DMS153 treated with DMSO at 0.1 percent for 48 hours (cell line): ENCODE results near the gene GFPT1.
"Not testable (repeated sequence)": the region's sequence is repeated elsewhere in the genome, so short reads cannot be mapped to it uniquely, and the experiment has no call there.

Experiments used
- DNase-seq: peaks from one replicate; lab custom pipeline; 2025; ENCODE audit not compliant: unreplicated experiment; lab: John Stamatoyannopoulos, UW

Gene GFPT1

DNA sequence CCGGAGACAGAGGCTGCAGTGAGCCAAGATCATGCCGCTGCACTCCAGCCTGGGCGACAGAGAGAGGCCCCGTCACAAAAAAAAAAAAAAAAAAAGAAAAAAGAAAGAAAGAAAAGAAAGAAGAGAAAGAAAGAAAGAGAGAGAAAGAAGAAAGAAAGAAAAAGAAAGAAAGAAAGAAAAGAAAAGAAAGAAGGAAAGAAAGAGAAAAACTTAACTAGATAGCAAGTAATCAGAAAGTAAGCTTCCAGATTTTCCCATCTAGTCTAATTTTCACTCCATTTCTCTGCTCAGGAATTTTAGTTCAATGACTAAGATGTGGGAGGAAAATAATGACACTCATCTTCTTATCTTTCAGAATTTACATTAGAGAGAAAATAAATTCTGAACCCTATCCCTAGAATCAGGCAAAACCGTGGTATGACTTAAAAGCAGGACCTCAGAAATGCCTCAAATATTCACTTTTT lies 2.4 kb downstream of the GFPT1 start:
- DNase-seq: no peak

GRCh38 chr2:69383176-69383812 lies 3.7 kb downstream of the GFPT1 start:
- no peak for DNase-seq

- no peak for DNase-seq
Observed at GRCh38 chr2:69382547-69382946, 4.5 kb downstream of the GFPT1 start.

DNA sequence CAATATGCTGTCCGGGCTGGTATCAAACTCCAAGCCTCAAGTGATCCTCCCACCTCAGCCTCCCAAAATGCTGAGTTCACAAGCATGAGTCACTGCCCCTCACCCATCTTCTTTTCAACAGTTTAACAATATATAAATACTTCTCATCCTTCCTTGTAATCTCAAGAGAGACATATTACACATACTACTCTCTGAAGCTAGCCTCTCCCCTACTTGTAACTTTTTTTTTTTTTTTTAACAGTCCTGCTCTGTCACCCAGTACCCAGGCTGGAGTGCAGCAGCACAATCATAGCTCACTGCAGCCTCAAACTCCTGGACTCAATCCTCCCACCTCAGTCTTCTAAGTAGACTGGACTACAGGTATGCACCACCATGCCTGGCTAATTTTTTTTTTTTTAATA lies 5.7 kb downstream of the GFPT1 start:
- no peak for DNase-seq

- DNase-seq: no peak
Observed at GRCh38 chr2:69380072-69380917, 6.7 kb downstream of the GFPT1 start.

- no peak for DNase-seq
Observed at GRCh38 chr2:69376403-69376802, 10.6 kb downstream of the GFPT1 start.

DNA sequence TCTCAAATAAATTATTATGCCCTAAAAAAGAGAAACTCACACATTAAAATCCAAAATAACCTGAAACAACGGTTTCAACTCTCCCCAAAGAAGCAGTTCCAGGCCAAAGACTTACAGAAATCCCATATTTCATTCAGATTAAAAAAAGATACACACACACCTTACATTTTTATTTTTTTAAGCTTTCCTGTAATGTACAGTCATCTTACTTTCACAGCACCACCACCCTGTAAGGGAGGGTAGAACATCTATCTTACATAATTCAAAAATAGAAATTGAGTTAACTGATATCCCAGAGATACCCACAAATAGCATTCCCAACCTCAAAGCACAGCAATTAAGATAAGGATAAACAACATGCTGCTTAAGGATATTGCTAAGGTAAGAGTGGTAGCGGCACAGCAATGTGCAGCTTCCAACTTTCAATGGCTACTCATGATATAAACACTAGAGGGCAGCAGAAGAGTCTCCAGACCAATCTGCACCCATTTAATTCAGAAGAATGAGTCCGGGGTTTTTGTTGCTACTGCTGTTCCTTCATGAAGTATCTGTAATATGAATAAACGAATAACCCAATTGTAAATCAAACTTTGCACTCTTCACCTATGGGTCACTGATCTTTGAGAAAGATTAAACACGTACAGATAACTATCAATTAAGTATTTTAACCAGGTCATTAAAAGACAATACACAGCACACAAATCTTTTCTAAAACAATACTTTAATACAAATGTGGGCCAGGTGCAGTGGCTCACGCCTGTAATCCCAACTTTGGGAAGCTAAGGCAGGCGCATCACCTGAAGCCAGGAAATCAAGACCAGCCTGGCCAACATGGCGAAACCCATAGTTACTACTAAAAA lies 11.3 kb downstream of the GFPT1 start:
- DNase-seq: peak; percentile 28

DNA sequence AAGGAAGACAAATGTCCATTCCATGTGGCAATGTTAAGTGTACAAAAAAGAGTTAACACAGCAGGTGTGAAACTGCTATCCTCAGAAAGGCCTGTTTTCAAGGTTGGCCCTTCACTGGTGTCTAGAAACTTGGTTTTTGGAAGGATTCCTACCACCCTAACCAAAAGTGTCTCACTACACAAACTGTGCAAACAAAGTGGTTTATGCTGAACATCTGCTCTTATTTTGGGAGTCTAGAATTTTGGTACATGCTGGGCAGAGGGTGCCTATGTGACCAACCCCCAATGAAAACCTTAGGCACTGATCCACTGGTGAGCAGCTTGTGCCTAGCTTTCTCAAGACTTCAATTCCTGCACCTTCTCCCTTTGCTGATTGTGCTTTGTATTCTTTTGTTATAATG lies 14.3 kb downstream of the GFPT1 start:
- DNase-seq: no peak

DNA sequence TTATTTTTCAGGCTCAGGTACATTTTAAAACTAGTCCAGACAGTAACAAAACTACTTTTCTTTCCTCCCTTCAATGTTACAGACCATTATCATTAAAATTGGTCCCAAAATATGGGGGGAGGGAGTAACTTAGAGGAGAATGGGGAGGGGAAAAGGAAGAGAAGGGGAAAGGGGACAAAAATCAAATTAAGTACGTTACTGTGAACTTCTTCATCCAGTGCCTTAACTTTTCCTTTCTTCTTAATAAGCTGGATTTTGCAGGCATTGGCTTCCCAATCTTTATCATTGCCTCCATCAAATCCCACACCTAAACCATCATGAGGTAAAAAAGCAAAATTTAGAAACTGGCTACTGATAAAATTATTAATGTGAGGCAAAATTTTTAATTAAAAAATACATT lies 17.2 kb downstream of the GFPT1 start:
- DNase-seq: no peak

DNA sequence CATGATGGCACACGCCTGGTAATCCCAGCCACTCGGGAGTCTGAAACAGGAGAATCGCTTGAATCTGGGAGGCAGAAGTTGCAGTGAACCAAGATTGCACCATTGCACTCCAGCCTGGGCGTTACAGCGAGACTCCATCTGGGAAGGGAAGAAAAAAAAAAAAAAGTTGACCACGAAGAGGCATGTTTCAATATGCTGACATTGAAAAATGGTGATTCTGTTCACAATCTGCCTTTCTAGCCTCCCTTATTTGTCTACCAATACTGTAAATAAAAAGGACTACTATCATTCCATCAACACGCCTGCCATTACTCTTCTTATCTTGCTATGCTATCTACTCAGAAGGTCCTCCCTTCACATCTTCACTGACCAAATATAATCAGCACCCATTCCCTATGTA lies 18.4 kb downstream of the GFPT1 start:
- DNase-seq: no peak

GRCh38 chr2:69359371-69359770 lies 27.7 kb downstream of the GFPT1 start:
- DNase-seq: no peak

- DNase-seq: no peak
Observed at GRCh38 chr2:69358914-69359313, 28.1 kb downstream of the GFPT1 start.

GRCh38 chr2:69356471-69356870 lies 30.6 kb downstream of the GFPT1 start:
- no peak for DNase-seq

- DNase-seq: not testable (repeated sequence)
Observed at GRCh38 chr2:69354976-69355375, 32.1 kb downstream of the GFPT1 start.

GRCh38 chr2:69353360-69353759 lies 33.7 kb downstream of the GFPT1 start:
- DNase-seq: no peak

- DNase-seq: no peak
Observed at GRCh38 chr2:69348781-69349180, 38.2 kb downstream of the GFPT1 start.

GRCh38 chr2:69345434-69345833 lies 41.6 kb downstream of the GFPT1 start:
- DNase-seq: no peak

DNA sequence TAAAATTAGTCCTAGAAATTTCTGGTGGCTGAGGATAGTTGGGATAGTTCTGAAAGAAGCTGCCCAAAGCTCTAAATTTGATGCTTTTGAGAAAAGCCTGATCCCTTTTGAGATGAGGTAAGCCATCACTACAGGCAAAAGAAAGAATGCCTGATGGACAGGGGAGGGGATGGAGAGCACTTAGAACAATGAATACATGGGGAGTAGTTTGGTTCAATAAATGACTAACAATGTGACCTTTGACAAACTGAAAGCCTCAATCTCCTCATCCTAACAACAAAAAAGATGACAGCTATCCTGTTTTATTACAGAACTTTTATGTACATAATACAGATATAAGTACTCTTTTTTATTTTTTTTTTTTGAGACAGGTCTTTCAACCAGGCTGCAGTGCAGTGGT lies 42.7 kb downstream of the GFPT1 start:
- DNase-seq: no peak

- DNase-seq: no peak
Observed at GRCh38 chr2:69340101-69340775, 46.8 kb downstream of the GFPT1 start.

DNA sequence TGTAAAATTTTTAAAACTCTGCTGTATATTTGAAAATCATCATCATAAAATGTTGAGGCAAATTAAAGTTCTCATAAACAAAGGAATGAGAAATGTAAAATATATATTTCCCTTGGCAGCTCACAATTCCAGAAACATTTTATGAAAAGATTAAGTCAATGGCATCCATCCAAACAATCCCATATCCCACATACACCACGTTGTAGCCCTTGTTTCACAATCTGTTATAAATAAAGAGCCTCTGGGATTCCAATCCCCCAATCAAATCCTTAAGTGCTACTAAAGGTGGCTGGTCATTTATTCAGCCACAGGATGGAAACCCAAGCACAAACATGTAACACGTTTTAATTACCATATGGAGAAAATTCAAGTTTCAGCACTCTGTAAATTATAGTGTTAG lies 51.7 kb downstream of the GFPT1 start:
- no peak for DNase-seq

GRCh38 chr2:69333352-69333751 lies 53.7 kb downstream of the GFPT1 start:
- no peak for DNase-seq
